Transverse colon (tissue), 4 donors: ENCODE measurements around the gene TRMT2A.

Experiments
- POLR2A ChIP-seq: fragments of 450-650 bp; IDR thresholded peaks from one replicate; pipeline ENCODE4 v1.6.1; 2016; ENCODE audit warnings: antibody characterized with exemption, mild to moderate bottlenecking, moderate library complexity
- POLR2AphosphoS5 ChIP-seq, 3 donors: sonication (generic); formaldehyde crosslinking; IDR thresholded peaks; one replicate each; pipeline ENCODE4 v1.6.1; 2016; ENCODE audit warnings: antibody characterized with exemption in 3 of 3
- TF ChIP-seq, protein P1 (sequence below), 5 experiments: fragments of 200-600 bp in 3 of 5; fragments of 450-650 bp in 2 of 5; sonication (generic) in 3 of 5; IDR thresholded peaks; 1 replicate in 2 of 5; 2 replicates in 3 of 5; pipeline ENCODE4 v1.5.1; 2016 to 2017; ENCODE audit warnings: antibody characterized with exemption in 5 of 5, inconsistent platforms in 3 of 5, mild to moderate bottlenecking in 2 of 5, moderate library complexity in 1 of 5

DNA sequence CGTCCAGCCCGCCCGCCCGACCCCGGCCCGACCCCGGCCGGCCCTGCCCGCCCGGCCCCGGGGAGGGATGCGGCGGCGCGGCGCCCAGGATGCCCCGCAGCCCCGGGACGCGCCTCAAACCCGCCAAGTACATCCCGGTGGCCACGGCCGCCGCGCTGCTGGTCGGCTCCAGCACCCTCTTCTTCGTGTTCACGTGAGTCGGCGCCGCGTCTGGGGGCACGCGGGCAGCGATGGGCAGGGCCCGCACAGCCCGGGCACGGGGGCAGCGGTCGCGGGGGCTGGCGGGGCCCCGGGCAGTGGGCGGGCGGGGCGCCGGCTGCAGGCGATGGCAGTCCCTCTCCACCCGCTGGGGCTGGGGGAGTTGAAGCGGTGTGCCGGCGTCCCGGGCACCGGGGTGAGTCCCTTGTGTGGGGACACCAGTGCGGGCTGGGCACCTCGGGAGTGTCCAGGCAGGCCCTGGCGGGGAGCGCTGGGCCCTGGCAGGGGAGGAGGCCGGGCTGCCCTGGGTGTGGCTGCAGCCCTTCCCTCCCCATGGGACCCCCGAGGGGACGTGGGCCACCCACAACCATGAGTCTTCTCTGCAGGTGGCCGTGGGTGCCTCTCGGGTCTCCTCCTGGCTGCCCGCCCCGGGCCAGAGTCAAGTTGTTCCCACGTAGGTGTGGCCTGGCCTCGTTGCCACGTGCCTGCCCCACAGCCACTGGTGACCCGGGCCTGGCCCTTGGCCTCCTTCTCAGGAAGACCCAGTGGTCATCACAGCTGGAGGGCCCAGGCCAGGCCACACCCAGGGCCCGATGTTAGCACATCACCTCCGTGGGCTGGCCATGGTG, 15.0 kb upstream of the TRMT2A start:
- TF ChIP-seq POLR2A (no peak), POLR2AphosphoS5 (IDR thresholded peaks at IDR 0.05) (no peak)
- TF ChIP-seq, protein P1, sequence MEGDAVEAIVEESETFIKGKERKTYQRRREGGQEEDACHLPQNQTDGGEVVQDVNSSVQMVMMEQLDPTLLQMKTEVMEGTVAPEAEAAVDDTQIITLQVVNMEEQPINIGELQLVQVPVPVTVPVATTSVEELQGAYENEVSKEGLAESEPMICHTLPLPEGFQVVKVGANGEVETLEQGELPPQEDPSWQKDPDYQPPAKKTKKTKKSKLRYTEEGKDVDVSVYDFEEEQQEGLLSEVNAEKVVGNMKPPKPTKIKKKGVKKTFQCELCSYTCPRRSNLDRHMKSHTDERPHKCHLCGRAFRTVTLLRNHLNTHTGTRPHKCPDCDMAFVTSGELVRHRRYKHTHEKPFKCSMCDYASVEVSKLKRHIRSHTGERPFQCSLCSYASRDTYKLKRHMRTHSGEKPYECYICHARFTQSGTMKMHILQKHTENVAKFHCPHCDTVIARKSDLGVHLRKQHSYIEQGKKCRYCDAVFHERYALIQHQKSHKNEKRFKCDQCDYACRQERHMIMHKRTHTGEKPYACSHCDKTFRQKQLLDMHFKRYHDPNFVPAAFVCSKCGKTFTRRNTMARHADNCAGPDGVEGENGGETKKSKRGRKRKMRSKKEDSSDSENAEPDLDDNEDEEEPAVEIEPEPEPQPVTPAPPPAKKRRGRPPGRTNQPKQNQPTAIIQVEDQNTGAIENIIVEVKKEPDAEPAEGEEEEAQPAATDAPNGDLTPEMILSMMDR (IDR thresholded peaks at IDR 0.05): no peak
